Stimulated activated CD4-positive, alpha-beta T cell treated with anti-CD3 and anti-CD28 coated beads, TNF-alpha, amount 100 ng/mL, for 48 hours (primary cell): ENCODE data around the gene MCTS1.
A peak's percentile ranks its signal among the peaks of the same experiment; 100 is the strongest.
"Not testable (repeated sequence)": the region's sequence is repeated elsewhere in the genome, so short reads cannot be mapped to it uniquely, and the experiment has no call there.

Source experiments
- DNase-seq, 3 donors: peaks; one replicate each; pipeline ENCODE4 v3.0.0-alpha.2; 2020; ENCODE audit warnings: low read depth in 3 of 3

The MCTS1 gene

GRCh38 chrX:120629667-120630537 is 26.0 kb downstream of the MCTS1 start, which contains the start of gene C1GALT1C1:
Gene C1GALT1C1 (minus strand): TSS chrX:120630054. CDS start chrX:120627166, 2,888 bp downstream.
- DNase-seq, result peak; percentile 69 to 85 (median 82)

GRCh38 chrX:120638619-120639018 is 34.7 kb downstream of the MCTS1 start:
- no peak for DNase-seq

- no peak for DNase-seq
Observed at GRCh38 chrX:120642871-120643270, 39.0 kb downstream of the MCTS1 start.

GRCh38 chrX:120647127-120647526 is 43.2 kb downstream of the MCTS1 start:
- DNase-seq, result no peak

GRCh38 chrX:120652256-120652655 is 48.4 kb downstream of the MCTS1 start:
- DNase-seq, result not testable (repeated sequence)

GRCh38 chrX:120653000-120653399 is 49.1 kb downstream of the MCTS1 start:
- DNase-seq, result no peak

- no peak for DNase-seq
Observed at GRCh38 chrX:120660637-120661036, 56.7 kb downstream of the MCTS1 start.
